GM12875 (cell line): ENCODE measurements around the gene DNAJC17.

Experiments used
- H3K4me3 ChIP-seq: one replicate; pipeline ENCODE4 v1.5.1; 2011; ENCODE audit warnings: low read depth, low read length, control low read depth
- TF ChIP-seq, protein P1 (sequence below): IDR thresholded peaks from 2 replicates; pipeline ENCODE4 v1.5.1; 2011; ENCODE audit warnings: low read depth, mild to moderate bottlenecking, control low read depth, inconsistent platforms, low read length, moderate library complexity, borderline replicate concordance; ENCODE audit not compliant: insufficient read depth

DNAJC17 gene

DNA sequence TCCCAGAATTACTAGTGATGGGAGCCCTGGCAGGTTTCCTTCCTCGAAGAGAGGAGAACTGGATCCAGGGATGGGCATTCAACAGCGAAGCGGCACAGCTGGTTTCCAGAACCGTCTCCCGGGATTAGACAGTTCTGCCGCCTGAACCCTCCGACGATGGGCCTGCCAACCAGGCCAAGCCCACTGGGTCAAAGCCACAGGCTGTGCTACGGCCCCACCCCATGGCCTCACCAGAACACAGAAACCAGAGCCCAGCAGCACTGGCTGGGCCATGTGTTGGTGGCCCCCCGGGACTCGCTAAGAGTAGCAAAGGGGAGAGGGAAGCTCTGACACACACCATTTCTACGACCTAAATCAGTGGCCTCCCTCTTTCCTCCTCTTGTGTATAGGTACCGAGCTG is 35.3 kb downstream of the DNAJC17 start:
- no peak overlapping the region for H3K4me3 ChIP-seq
- TF ChIP-seq, protein P1, sequence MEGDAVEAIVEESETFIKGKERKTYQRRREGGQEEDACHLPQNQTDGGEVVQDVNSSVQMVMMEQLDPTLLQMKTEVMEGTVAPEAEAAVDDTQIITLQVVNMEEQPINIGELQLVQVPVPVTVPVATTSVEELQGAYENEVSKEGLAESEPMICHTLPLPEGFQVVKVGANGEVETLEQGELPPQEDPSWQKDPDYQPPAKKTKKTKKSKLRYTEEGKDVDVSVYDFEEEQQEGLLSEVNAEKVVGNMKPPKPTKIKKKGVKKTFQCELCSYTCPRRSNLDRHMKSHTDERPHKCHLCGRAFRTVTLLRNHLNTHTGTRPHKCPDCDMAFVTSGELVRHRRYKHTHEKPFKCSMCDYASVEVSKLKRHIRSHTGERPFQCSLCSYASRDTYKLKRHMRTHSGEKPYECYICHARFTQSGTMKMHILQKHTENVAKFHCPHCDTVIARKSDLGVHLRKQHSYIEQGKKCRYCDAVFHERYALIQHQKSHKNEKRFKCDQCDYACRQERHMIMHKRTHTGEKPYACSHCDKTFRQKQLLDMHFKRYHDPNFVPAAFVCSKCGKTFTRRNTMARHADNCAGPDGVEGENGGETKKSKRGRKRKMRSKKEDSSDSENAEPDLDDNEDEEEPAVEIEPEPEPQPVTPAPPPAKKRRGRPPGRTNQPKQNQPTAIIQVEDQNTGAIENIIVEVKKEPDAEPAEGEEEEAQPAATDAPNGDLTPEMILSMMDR, result no peak

DNA sequence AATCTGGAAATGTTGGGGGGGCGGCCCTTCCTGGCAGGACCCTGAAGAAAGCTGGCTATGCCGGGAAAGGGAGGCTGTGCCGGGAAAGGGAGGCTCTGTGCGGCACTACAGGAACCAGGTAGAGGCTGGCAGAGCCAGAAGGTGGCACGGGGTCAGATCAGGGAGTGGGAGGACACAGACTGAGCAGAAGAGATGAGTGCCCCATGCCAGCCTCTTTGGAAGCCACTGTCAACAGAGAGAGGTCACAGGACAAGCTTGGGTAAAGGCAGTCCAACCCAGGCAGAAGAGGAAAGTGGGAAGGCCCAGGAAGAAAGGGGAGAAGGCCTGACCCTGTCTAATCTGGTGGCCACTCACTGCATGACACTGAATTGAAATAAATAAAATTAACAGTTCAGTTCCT is 36.0 kb downstream of the DNAJC17 start:
- H3K4me3 ChIP-seq, result no peak overlapping the region
- TF ChIP-seq, protein P1, result no peak

DNA sequence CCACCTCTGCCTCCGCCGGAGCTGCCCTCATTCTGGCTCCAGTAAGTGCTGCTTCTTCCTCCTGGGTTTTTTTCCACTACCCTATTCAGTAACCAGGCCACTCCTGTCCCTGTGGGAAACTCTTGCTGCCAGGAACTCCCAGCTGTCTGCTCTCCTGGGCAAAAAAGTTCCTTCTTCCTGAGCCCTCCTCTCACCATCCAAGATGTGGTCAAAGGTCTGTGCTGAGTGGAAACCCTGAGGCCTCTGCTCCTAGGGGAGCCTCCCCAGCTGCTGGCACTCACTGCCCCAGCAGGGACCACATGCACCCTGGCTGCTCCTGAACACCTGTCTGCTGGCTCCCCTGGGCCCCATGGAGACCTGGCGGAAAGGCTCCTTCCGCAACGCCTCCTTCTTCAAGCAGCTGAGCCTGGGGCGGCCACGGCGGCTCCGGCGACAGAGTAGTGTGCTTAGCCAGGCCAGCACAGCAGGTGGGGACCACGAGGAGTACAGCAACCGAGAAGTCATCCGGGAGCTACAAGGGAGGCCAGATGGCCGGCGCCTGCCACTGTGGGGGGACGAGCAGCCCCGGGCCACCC is 37.0 kb downstream of the DNAJC17 start:
- peak overlapping the region; percentile 26 for H3K4me3 ChIP-seq
- TF ChIP-seq, protein P1, result no peak

DNA sequence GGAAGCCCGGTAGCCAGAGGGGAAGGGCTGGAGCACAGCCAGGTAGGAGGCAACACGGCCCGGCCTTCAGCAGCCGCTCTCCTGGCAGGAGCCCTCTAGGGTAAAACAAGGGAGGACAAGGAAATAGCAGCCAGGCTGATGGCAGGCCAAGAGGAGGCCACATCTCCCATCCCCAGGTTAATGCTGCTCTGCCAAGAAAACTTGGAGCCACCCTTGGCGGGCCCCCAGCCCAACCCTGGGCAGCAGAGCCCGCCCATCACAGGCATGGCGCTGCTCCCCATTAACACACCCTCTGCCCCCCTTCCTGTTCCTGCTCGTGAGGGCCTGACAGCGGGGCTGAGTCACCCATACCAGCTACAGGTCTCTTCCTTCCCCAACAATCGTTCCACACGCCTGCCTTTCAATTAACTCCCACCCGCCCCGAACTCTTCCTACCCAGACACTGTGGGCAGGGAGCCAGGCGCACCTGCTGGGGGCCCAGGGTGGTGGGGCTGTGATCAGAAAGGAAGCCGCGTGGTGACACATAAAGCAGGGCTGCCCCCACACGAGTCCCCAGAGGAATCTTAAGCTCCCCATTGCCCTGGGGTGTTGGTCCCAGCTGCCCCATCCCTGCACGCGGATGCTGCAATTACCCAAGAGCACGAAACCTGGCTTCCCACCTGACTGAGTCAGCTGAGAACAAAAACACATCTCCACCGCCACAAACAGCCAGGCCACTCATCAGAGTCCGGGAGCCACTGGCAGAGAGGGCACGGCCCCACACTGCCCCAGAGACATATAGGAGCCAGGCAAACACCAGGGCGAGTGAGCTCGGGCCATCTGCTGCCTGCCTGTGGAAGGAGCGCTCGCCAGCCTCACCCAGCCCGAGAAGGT is 37.8 kb downstream of the DNAJC17 start, which contains the start of gene C15orf62:
C15orf62 (plus strand) TSS at position 707 of the 873 bp plus-strand sequence. CDS start 516 bp downstream, outside the sequence.
- TF ChIP-seq, protein P1, result no peak
- H3K4me3 ChIP-seq, result peak within 1 kb of the TSS; percentile 39

DNA sequence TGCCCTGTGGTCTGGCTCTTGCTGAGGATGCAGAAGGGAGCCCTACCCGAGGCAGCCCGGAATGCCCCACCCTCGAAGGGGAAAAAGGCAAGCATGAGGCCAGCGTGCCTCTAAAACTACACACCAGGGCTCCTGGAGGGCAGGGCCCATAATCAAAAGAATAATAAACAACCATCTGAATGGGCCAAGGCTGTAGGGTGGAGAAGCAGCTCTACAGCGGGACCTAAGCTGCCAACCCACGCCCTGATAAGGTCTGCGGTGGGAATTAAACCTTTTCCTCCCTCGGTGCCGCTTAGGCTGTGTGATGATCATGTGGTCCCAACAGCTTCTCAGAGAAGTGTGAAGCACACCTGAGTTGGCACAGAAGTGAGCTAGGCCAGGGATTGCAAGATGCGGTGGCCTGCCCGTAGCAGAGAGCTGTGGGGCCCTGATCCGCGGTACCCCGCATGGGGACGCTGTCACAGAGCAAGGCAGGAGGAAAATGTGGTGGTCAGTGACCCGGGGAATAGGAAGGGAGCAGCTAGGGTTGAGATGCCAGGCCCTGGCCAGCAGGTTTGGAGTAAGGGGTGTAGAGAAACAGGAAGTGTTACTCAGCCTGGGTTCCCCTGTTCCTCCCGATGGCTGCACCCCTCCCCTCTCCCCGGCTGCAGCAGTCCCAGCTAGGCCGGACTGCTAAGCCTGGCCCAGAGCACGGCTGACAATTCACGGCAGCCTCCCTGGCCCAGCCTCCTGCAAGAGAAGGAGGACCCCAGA is 38.6 kb downstream of the DNAJC17 start:
- TF ChIP-seq, protein P1, result no peak
- H3K4me3 ChIP-seq, result peak overlapping the region; percentile 39

DNA sequence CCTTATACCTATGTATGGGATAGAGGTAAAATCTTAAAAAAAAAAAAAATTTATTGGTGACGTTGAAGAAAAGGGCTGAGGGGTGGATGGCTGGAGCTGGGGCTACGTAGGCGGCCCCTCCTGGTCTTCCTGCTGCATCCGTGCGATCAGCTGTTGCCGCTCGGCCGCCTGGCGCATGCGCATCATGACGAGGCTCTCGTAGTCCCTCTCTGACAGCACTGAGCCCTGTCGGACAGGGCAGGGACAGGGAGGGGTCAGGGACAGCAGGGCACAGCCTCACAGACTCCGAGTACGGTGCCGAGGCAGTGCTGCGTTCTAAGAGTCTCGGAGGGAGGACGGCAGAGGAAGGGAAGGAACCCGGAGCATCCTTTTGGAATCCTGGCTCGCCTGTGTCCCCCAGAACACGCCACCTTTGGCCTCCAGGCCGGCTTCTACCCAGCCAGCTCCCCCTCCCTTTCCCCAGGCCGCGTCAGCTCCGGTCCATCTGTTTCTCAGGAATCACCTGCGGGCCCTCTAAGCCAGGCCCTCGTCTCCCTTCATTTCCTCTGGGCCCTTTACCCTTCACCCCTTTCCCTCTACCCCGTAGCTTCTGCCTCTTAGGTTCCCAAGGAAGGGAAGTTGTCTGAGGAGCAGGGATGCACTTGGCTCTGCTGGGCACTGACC is 39.3 kb downstream of the DNAJC17 start:
- no peak overlapping the region for H3K4me3 ChIP-seq
- TF ChIP-seq, protein P1, result no peak
